HT1080 (cell line): ENCODE measurements around the gene ART4. TPM values are rescaled to one million over a fixed set of nuclear protein-coding genes. Genes with fewer than 3 reads are reported as not detected.

Experiments
- DNase-seq: peaks from one replicate; pipeline ENCODE4 v3.0.0-alpha.2; 2015; ENCODE audit warnings: low read depth
- total RNA-seq: library from RNA; depleted of rRNA; stranded (reverse); fragments of >200 nt; shearing (Covaris generic); gene quantifications from 2 replicates; pipeline ENCODE4 v1.2.3, GENCODE V29; 2014

The ART4 gene
- total RNA-seq, 1 experiment from 2014 or later: not detected

DNA sequence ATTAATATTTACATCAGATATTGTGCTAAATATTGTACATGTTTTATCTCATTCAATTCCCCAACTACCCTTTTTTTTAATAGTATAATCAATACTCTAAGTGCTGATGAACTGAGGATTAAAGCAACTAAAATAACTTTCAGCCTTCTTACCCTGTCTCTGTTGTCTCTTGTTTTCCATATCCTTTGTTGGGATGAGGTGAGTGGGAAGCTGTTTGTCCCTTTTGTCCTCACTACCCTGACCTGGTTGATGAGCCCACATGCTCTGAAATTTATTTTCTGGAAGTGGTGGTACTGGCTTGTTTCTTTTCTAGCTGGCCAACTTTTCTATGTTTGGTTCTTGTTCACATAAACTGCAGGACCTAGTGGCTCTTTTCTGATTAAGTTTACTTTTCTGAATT is 9.6 kb upstream of the ART4 start:
- no peak for DNase-seq

- no peak for DNase-seq
Observed at GRCh38 chr12:14850929-14851663, 7.8 kb upstream of the ART4 start.

GRCh38 chr12:14849661-14850060 is 6.3 kb upstream of the ART4 start:
- DNase-seq: peak; percentile 62

DNA sequence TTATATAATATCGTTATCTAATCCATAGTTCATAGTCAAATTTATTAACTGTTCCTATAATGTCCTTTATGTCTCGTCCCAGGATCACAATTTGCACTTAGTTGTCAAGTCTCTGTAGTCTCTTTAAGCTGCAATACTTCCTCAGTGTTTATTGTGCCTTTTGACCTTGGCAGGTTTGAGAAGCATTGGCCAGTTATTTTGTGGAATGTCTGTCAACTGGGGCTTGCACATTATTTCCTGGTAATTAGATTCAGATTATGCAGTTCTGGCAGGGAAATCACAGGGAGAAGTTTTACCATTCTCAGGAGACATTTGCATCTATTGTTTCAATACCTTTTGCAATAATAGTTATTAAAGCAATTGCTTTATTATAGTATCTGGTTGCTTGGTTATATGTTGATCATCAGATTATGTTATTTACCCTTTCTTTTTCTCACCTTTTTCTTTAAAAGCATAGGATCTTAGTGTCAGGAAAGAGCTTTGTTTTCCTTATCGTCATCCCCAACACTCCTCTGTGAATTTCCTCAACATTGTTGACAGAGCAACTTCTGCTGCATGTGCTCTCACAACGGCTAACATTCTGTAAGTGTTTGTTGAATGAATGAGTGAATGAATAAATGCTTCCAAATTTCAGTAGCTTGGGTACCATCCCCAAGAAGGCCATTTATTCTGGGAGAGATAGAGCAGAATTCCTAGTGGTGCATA is 3.7 kb upstream of the ART4 start:
- DNase-seq: no peak

GRCh38 chr12:14846042-14846587 is 2.8 kb upstream of the ART4 start:
- no peak for DNase-seq

DNA sequence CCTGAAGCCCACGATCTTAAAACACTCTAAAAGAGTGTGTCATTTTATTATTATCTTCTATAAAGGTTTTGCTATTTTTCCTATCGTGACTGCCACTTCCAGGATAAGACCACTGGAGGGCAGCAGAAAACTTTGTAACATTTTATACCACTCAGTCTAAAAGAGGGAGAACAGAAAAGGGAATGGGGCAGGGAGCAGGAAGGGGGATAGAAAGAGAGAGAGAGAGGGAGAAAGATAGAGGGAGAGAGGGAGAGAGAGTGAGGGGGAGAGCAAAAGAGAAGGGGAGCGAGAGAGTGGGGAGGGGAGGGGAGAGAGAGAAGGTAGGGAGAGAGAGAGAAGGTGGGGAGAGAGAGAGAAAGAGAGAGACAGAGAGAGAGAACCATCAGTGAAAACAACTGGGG is 2.0 kb upstream of the ART4 start:
- DNase-seq: peak; percentile 63

GRCh38 chr12:14844401-14844800 is 1.1 kb upstream of the ART4 start:
- DNase-seq: no peak

DNA sequence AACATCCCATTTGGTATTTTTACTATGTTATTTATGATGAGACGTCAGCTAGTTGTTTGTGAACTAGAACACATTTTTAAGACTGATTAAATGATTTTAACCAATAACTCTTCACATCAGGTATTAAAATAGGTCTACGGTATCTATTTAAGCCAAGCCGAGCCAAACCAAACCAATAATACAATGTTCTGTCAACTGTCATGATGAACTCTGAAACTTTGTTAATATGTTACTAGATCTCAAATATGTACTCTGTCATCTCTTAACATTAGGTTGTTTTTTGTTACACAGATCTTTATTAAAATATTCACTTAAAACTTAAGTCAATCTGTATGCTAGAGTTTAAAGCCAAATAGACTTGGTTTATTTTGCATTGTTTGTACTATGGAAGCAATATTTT is 1.0 kb downstream of the ART4 start:
- no peak for DNase-seq

DNA sequence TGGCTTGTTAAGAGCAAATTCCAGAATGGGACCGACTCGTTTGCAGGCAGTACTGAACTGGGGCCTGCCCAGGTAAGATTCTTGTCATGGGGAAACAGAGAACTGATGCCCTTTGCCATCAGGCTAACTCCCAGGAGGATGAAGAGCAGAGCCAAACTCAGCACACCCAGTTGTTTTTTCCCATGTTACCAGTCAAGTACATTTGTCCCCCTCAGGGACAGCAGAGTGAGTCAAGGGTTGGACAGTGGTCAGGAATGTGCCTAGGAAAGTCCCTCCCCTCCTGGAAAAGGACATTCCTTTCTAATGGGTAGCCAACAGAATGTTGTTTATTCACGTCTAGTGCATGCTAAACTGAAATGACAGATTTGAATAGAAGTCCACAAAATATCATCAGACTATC is 1.6 kb downstream of the ART4 start:
- peak; percentile 51 for DNase-seq

DNA sequence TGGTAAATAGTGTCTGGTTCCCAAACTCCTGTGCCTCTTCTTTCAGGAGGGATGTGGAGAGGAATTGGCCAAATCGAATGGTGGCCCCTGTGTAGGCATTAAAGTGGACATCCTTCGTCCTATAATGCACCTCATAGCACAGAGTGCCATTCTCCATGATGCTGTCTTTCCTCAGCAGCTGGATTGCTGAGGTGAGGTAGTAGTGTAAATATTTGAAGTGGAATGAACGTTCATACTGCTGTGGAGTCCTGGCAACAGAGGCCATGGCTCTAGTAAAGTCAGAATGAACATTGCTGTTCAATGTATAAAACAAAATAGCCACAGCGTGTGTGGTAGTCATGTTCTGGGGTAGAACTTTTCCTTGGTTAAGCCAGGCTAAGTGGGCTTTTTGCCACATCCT is 2.7 kb downstream of the ART4 start:
- no peak for DNase-seq

- no peak for DNase-seq
Observed at GRCh38 chr12:14839262-14839661, 4.1 kb downstream of the ART4 start.

DNA sequence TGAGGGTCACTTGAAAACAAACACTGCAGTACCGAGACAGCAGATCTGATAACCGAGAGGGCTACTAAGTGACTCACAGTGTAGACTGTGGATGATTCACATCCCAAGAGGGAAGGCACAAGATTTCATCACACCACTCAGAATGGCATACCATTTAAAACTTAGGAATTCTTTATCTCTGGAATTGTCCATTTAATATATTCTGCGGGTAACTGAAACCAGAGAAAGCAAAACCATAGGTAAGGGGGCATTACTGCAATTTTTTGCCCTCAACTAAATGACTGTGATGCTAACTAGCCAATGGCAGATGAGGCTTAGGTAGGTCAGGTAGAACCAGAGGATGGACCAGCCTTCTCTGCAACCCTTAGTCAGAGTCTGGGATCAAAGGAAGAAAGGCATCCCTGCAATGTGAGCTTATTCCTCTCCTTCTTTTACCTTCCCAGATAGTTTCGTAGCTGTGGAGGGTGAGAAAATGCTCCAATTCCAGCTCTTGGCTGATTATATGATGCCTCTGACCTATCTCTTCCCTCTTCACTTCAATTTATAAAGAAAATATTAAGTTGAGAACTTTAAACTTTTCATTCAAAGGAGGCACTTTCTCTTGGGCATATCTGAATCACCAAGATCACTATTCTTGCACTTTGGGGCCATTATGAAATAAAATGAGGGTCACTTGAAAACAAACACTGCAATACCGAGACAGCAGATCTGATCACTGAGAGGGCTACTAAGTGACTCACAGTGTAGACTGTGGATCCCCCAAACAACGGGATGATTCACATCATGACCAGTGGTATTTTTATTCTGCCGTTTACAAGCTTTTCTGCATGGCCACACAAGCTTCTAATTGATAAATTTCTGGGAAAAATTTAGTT is 6.8 kb downstream of the ART4 start:
- DNase-seq: peak; percentile 84

- no peak for DNase-seq
Observed at GRCh38 chr12:14834509-14834908, 8.8 kb downstream of the ART4 start.

- peak; percentile 54 for DNase-seq
Observed at GRCh38 chr12:14833952-14834351, 9.4 kb downstream of the ART4 start.

DNA sequence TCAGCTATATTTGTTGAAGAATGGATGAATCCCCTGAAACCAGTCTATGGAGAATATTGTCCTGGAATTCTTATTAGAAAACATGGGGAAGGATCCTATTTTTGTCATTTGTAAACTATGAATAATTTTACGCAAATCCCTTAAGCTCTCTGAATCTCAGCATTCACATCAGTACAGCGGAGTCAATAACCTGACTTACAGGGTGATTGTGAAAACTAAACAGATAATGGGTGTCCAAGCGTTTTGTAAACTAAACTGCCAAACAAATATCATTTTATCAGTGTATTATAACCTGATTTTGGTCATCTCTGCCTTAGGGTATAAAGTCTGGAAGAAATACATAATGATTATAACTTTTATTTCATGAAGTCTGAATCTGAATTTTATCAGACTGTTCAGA is 10.0 kb downstream of the ART4 start:
- no peak for DNase-seq

DNA sequence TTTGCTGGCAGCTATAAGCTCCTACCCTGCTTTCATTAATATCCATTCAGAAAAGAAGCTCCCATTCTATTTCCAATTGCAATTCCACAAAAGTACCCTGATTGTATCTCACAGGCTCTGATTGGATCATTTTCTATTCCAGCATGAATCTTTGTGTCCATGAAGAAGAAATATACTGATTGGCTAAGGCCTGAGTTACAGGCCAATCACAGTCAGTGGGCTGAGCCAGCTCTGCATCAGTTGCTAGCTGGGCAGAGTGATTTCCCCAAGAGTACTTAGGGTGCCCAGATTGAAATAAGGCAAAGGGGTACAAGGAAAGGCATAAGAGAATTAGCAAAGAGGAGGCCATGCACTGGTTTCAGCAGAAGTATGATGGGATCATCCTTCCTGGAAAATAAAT is 14.4 kb downstream of the ART4 start:
- peak; percentile 24 for DNase-seq

DNA sequence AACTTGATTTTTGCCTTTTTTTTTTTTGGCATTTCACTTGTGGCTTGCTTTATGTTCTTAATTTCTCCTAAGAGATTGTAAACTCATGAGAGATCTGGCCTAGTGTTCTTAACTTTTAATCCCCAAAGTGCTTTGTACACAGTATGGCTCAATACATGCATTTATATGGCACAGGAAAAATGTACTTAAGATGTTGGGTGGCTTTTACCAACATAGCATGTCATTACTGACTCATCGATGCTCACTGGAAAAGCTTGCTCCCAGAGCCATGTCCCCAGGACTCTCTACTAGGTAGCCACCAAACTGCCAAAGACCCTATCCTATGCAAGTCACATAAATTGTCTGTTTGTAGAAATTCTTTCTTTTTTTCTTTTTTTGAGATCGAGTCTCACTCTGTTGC is 16.3 kb downstream of the ART4 start:
- DNase-seq: peak; percentile 23

DNA sequence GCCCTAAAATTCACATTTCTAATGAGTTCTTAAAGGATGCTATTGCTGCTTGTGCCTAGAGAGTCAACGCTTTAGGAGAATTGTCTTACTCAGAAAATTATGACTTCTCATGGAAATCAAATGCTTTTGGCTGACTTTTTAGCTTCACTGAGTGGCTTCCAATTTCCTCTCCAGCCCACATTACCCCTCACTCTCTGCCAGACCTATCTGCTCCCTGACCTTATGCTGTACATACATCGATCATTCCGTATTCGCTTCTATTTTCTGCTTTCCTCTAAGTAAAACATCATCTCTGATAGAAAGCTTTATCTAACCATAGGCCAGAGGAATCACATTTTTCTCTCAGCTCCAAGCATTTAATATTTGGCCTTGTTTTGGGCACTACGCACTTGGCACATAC is 16.8 kb downstream of the ART4 start:
- no peak for DNase-seq

DNA sequence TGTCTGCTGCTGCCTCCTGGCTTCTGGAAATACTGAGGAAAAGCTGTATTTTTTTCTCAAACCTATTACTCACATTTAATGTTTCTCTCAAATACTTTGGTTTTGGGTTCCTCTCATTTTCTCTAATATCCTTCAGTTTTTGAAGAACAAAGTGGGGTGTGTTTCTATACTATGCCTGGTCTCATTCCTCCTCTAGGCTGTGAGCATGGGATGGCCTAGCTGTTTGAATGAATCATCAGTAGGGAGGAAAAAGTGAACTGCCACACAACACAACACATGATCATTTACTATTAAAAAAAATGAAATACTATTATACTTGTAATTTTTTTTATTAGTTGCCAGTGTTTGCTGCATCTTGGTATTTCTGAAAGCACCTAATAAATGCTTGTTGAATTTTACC is 18.1 kb downstream of the ART4 start:
- DNase-seq: peak; percentile 36

GRCh38 chr12:14824012-14824634 is 19.2 kb downstream of the ART4 start:
- DNase-seq: peak; percentile 25

DNA sequence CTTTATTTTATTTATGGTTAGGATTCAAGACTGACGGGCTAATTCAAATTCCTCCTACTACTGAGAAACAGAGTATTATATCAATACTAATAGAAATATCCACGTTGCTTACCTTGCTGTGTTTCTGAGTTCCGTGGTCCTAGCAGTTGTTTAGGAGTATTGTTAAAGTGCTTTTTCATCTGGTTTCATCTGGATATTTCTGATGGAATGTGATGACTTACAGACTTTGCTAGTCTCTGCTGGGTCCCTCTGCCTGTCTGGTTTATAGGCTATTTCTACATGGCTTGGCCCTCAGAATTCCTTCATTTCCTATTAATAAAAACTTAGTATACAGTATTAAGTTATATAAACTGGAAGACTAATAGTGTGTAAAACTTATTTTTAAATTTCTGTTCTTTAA is 29.3 kb downstream of the ART4 start, which contains the start of gene SMCO3:
Gene SMCO3, minus strand, starts transcription at position 169 of the 400 bp plus-strand sequence. CDS start 7,502 bp downstream, outside the sequence.
- no peak for DNase-seq
